Nephron progenitor cell (in vitro differentiated cells): ENCODE results near the gene YES1.

Source experiments
- DNase-seq: peaks from one replicate; pipeline ENCODE4 v3.0.0; 2021
- H3K27ac Mint-ChIP-seq: 2 replicates; pipeline ENCODE4 v1.8.0; 2021; ENCODE audit warnings: mild to moderate bottlenecking, moderate library complexity, mixed read lengths
- H3K27me3 Mint-ChIP-seq: 2 replicates; pipeline ENCODE4 v1.8.0; 2021; ENCODE audit warnings: mild to moderate bottlenecking, low read depth, mixed read lengths; ENCODE audit not compliant: poor library complexity
- H3K36me3 Mint-ChIP-seq: 2 replicates; pipeline ENCODE4 v1.8.0; 2021; ENCODE audit warnings: low read depth, mixed read lengths
- H3K4me1 Mint-ChIP-seq: 2 replicates; pipeline ENCODE4 v1.8.0; 2021; ENCODE audit warnings: mixed read lengths
- H3K4me3 Mint-ChIP-seq: 2 replicates; pipeline ENCODE4 v1.8.0; 2021; ENCODE audit warnings: mild to moderate bottlenecking, moderate library complexity, mixed read lengths
- H3K9me3 Mint-ChIP-seq: 2 replicates; pipeline ENCODE4 v1.8.0; 2021; ENCODE audit warnings: mild to moderate bottlenecking, moderate library complexity, mixed read lengths
- TF ChIP-seq, protein P1 (sequence below): fragments of 200-600 bp; sonication (generic); IDR thresholded peaks from 2 replicates; pipeline ENCODE4 v1.5.0; 2021; ENCODE audit warnings: antibody characterized with exemption

YES1 gene

GRCh38 chr18:678482-679182 lies 133.4 kb downstream of the YES1 start:
- Mint-ChIP-seq H3K36me3 (peaks cover 54% of the 10 kb centered on the region), H3K27ac (no peak overlapping the region), H3K9me3 (no peaks in the 10 kb centered on the region), H3K27me3 (no peaks in the 10 kb centered on the region), H3K4me1 (no peaks in the 10 kb centered on the region), H3K4me3 (no peak overlapping the region)
- TF ChIP-seq, protein P1, sequence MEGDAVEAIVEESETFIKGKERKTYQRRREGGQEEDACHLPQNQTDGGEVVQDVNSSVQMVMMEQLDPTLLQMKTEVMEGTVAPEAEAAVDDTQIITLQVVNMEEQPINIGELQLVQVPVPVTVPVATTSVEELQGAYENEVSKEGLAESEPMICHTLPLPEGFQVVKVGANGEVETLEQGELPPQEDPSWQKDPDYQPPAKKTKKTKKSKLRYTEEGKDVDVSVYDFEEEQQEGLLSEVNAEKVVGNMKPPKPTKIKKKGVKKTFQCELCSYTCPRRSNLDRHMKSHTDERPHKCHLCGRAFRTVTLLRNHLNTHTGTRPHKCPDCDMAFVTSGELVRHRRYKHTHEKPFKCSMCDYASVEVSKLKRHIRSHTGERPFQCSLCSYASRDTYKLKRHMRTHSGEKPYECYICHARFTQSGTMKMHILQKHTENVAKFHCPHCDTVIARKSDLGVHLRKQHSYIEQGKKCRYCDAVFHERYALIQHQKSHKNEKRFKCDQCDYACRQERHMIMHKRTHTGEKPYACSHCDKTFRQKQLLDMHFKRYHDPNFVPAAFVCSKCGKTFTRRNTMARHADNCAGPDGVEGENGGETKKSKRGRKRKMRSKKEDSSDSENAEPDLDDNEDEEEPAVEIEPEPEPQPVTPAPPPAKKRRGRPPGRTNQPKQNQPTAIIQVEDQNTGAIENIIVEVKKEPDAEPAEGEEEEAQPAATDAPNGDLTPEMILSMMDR, result no peak
- no peak for DNase-seq

GRCh38 chr18:677951-678381 lies 134.1 kb downstream of the YES1 start:
- Mint-ChIP-seq H3K27ac (peak overlapping the region; percentile 70), H3K9me3 (no peaks in the 10 kb centered on the region), H3K4me1 (no peaks in the 10 kb centered on the region), H3K4me3 (no peak overlapping the region), H3K36me3 (peaks cover 50% of the 10 kb centered on the region), H3K27me3 (no peaks in the 10 kb centered on the region)
- DNase-seq, result no peak
- TF ChIP-seq, protein P1, result no peak

GRCh38 chr18:677145-677544 lies 134.9 kb downstream of the YES1 start:
- Mint-ChIP-seq H3K27ac (peak overlapping the region; percentile 72), H3K27me3 (no peaks in the 10 kb centered on the region), H3K4me1 (no peaks in the 10 kb centered on the region), H3K36me3 (peaks cover 54% of the 10 kb centered on the region), H3K9me3 (no peaks in the 10 kb centered on the region), H3K4me3 (no peak overlapping the region)
- no peak for DNase-seq
- TF ChIP-seq, protein P1, result no peak

- Mint-ChIP-seq H3K36me3 (peaks cover 51% of the 10 kb centered on the region), H3K27me3 (no peaks in the 10 kb centered on the region), H3K4me3 (no peak overlapping the region), H3K4me1 (no peaks in the 10 kb centered on the region), H3K27ac (peak overlapping the region; percentile 72), H3K9me3 (no peaks in the 10 kb centered on the region)
- DNase-seq, result no peak
- TF ChIP-seq, protein P1, result no peak
These were observed 135.3 kb downstream of the YES1 start for GRCh38 chr18:676736-677135.

DNA sequence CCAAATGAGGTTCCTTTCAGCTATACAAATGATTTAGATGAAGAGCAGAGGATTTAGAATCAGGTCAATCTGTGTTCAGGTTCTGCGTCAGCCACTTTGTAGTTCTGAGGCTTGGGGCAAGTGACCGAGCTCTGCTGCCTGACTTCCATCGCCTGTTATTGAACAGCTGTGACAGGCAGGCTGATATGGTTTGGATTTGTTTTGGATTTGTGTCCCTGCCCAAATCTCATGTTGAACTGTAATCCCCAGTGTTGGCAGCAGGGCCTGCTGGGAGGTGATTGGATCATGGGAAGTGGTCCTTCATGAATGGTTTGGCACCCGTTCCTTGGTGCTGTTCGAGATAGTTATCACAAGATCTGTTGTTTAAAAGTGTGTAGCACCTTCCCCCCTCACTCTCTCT lies 136.0 kb downstream of the YES1 start:
- H3K9me3 Mint-ChIP-seq, result no peaks in the 10 kb centered on the region
- TF ChIP-seq, protein P1, result no peak
- H3K4me1 Mint-ChIP-seq, result no peaks in the 10 kb centered on the region
- peak overlapping the region; percentile 72 for H3K27ac Mint-ChIP-seq
- no peak for DNase-seq
- H3K36me3 Mint-ChIP-seq, result peaks cover 53% of the 10 kb centered on the region
- H3K27me3 Mint-ChIP-seq, result no peaks in the 10 kb centered on the region
- H3K4me3 Mint-ChIP-seq, result no peak overlapping the region

DNA sequence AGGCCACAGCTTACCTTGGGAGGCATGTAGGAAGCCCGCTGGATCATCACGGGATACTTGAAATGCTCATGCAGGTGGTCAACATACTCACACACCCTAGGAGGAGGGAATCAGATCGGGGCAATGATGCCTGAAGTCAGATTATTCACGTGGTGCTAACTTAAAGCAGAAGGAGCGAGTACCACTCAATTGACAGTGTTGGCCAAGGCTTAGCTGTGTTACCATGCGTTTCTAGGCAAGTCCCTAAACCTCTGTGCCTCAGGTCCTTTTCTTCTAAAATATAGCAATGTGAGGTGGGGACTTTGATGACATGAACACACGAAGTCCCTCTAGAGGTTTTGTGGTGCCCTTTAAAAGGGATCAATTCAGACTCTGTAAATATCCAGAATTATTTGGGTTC lies 136.7 kb downstream of the YES1 start:
- Mint-ChIP-seq H3K27ac (peak overlapping the region; percentile 36), H3K36me3 (peaks cover 57% of the 10 kb centered on the region), H3K9me3 (no peaks in the 10 kb centered on the region), H3K27me3 (no peaks in the 10 kb centered on the region), H3K4me1 (no peaks in the 10 kb centered on the region), H3K4me3 (no peak overlapping the region)
- no peak for DNase-seq
- TF ChIP-seq, protein P1, result no peak
